ENCODE data around the gene MYT1. TPM values are rescaled to one million over a fixed set of nuclear protein-coding genes. Genes with fewer than 3 reads are reported as not detected.

Gene MYT1
- total RNA-seq, 1 donor from 2014 or later = 1.2 TPM

DNA sequence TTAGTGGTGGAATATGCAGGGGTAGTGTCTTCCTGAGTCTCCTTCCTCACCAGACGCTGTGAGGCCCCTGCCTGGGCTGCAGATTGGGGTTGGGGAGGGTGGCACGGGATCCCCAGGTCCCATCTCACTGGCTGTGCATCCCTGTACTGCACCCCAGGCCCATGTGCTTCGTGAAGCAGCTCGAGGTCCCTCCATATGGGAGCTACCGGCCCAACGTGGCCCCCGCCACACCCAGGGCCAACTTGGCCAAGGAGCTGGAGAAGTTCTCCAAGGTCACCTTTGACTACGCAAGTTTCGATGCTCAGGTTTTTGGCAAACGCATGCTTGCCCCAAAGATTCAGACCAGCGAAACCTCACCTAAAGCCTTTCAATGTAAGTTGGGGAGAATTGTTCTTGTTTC lies 52.7 kb downstream of the MYT1 start:
- Histone ChIP-seq H3K9ac (no peak overlapping the region), H3K4me2 (no peak overlapping the region), H2AFZ (replicated peaks) (no peak overlapping the region), H3K27ac (no peak overlapping the region), H4K20me1 (ENCODE audit: low read depth) (no peaks in the 10 kb centered on the region), H3K36me3 (no peaks in the 10 kb centered on the region), H3K27me3 (no peaks in the 10 kb centered on the region), H3F3A (ENCODE audit: low read depth) (no peaks in the 10 kb centered on the region), H3K9me3 (ENCODE audit: low read depth) (no peaks in the 10 kb centered on the region), H3K79me2 (ENCODE audit: low read depth) (no peaks in the 10 kb centered on the region), H3K4me3 (no peak overlapping the region), H3K4me1 (peaks cover 3% of the 10 kb centered on the region)
- Mint-ChIP-seq H3K27ac (no peak overlapping the region), H3K27me3 (ENCODE audit: insufficient read depth, low read depth) (peaks cover 5% of the 10 kb centered on the region), H3K9me3 (no peaks in the 10 kb centered on the region), H3K4me3 (no peak overlapping the region), H3K36me3 (no peaks in the 10 kb centered on the region), H3K4me1 (peaks cover 17% of the 10 kb centered on the region)
- TF ChIP-seq EZH2 (IDR thresholded peaks at IDR 0.05) (no peak), EZH2phosphoT487 (IDR thresholded peaks at IDR 0.05) (no peak)
- TF ChIP-seq, protein P1, sequence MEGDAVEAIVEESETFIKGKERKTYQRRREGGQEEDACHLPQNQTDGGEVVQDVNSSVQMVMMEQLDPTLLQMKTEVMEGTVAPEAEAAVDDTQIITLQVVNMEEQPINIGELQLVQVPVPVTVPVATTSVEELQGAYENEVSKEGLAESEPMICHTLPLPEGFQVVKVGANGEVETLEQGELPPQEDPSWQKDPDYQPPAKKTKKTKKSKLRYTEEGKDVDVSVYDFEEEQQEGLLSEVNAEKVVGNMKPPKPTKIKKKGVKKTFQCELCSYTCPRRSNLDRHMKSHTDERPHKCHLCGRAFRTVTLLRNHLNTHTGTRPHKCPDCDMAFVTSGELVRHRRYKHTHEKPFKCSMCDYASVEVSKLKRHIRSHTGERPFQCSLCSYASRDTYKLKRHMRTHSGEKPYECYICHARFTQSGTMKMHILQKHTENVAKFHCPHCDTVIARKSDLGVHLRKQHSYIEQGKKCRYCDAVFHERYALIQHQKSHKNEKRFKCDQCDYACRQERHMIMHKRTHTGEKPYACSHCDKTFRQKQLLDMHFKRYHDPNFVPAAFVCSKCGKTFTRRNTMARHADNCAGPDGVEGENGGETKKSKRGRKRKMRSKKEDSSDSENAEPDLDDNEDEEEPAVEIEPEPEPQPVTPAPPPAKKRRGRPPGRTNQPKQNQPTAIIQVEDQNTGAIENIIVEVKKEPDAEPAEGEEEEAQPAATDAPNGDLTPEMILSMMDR (IDR thresholded peaks at IDR 0.05) = no peak
- no peak for DNase-seq (ENCODE audit: low spot score)

DNA sequence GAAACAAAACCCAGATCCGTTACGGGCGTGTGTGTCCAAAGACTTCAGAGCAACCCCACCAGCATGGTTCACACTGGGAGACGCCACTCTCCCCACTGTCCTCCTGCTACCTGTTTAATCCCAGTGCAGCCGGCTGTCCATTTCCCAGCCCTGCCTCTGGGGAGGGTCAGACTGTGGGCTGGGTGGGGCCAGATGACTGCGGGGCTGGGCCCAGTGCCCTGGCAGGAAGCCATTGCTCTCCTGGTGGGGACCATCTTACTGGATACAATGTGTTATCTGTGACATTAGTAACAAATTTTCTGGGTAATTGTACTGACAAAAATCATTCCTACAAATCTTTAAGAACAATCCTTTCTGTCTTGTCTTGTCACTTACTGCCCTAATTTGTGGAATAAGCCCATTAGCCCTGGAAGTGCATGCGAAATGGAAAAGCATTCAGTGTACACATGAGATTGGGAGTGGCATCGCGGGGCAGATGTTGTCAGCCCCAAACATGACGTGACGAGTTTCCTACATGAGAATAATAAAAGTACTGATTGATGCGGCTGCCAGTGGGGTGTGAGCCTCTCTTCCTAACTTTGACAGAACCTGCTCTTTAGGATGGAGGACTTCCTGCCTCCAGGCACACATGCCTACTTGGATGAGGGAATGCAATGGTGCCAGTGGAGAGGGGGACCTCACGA lies 53.4 kb downstream of the MYT1 start:
- DNase-seq (ENCODE audit: low spot score) = no peak
- no peak overlapping the region for H3K27ac Mint-ChIP-seq
- H2AFZ ChIP-seq (replicated peaks) = no peak overlapping the region
- no peaks in the 10 kb centered on the region for H3F3A ChIP-seq (ENCODE audit: low read depth)
- no peak overlapping the region for H3K27ac ChIP-seq
- H3K9ac ChIP-seq = no peak overlapping the region
- H3K9me3 Mint-ChIP-seq = no peaks in the 10 kb centered on the region
- H3K4me3 ChIP-seq = no peak overlapping the region
- no peak overlapping the region for H3K4me3 Mint-ChIP-seq
- peaks cover 17% of the 10 kb centered on the region for H3K4me1 Mint-ChIP-seq
- peaks cover 3% of the 10 kb centered on the region for H3K4me1 ChIP-seq
- no peaks in the 10 kb centered on the region for H3K9me3 ChIP-seq (ENCODE audit: low read depth)
- no peak overlapping the region for H3K4me2 ChIP-seq
- H3K36me3 Mint-ChIP-seq = no peaks in the 10 kb centered on the region
- no peaks in the 10 kb centered on the region for H3K79me2 ChIP-seq (ENCODE audit: low read depth)
- no peaks in the 10 kb centered on the region for H3K27me3 ChIP-seq
- peaks cover 5% of the 10 kb centered on the region for H3K27me3 Mint-ChIP-seq (ENCODE audit: insufficient read depth, low read depth)
- TF ChIP-seq, protein P1 (IDR thresholded peaks at IDR 0.05) = no peak
- TF ChIP-seq EZH2phosphoT487 (IDR thresholded peaks at IDR 0.05) (no peak), EZH2 (IDR thresholded peaks at IDR 0.05) (no peak)
- no peaks in the 10 kb centered on the region for H4K20me1 ChIP-seq (ENCODE audit: low read depth)
- no peaks in the 10 kb centered on the region for H3K36me3 ChIP-seq

DNA sequence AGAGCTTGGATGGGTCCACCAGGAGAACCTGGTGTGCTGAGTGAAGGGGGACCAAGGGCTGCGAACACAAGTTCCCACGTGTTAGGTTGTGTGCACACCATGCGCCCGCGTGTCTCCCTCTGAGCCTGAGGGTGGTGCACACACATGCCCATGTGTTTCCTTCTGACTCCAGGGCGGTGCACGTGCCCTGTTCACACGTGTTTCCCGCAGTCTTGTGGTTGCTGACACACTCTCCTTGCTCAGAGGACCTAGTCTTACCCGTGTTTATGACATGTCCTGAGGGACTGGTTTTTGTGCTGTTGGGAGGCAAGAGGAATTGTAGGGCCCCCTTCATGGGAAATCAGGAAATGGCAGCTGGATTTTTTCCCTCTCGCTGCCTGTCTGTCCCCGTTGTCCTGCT lies 55.0 kb downstream of the MYT1 start:
- H3K79me2 ChIP-seq (ENCODE audit: low read depth) = no peaks in the 10 kb centered on the region
- H3K4me2 ChIP-seq = no peak overlapping the region
- peaks cover 5% of the 10 kb centered on the region for H3K27me3 Mint-ChIP-seq (ENCODE audit: insufficient read depth, low read depth)
- no peak overlapping the region for H3K27ac ChIP-seq
- no peaks in the 10 kb centered on the region for H3K36me3 ChIP-seq
- H3K9ac ChIP-seq = no peak overlapping the region
- H3K27ac Mint-ChIP-seq = no peak overlapping the region
- TF ChIP-seq EZH2 (IDR thresholded peaks at IDR 0.05) = no peak
- TF ChIP-seq EZH2phosphoT487 (IDR thresholded peaks at IDR 0.05) = no peak
- TF ChIP-seq, protein P1 (IDR thresholded peaks at IDR 0.05) = no peak
- no peak for DNase-seq (ENCODE audit: low spot score)
- peaks cover 29% of the 10 kb centered on the region for H3K4me1 Mint-ChIP-seq
- H2AFZ ChIP-seq (replicated peaks) = no peak overlapping the region
- no peaks in the 10 kb centered on the region for H3K9me3 Mint-ChIP-seq
- no peak overlapping the region for H3K4me3 Mint-ChIP-seq
- no peaks in the 10 kb centered on the region for H3K9me3 ChIP-seq (ENCODE audit: low read depth)
- no peaks in the 10 kb centered on the region for H4K20me1 ChIP-seq (ENCODE audit: low read depth)
- H3K27me3 ChIP-seq = no peaks in the 10 kb centered on the region
- H3K36me3 Mint-ChIP-seq = no peaks in the 10 kb centered on the region
- peaks cover 10% of the 10 kb centered on the region for H3K4me1 ChIP-seq
- no peak overlapping the region for H3K4me3 ChIP-seq
- no peaks in the 10 kb centered on the region for H3F3A ChIP-seq (ENCODE audit: low read depth)

All from neural progenitor cell (in vitro differentiated cells).